Endothelial cell of umbilical vein (primary cell): ENCODE results near the gene CCDC85A.

Source experiments
- EZH2 ChIP-seq: IDR thresholded peaks from 2 replicates; pipeline ENCODE4 v1.6.1; 2012; ENCODE audit warnings: borderline replicate concordance, low read depth, mild to moderate bottlenecking, moderate library complexity, low read length, inconsistent platforms; ENCODE audit not compliant: severe bottlenecking
- FOS ChIP-seq: IDR thresholded peaks from 2 replicates; pipeline ENCODE4 v1.6.1; 2011; ENCODE audit warnings: mild to moderate bottlenecking, low read length, moderate library complexity, borderline replicate concordance; ENCODE audit not compliant: insufficient read depth
- GATA2 ChIP-seq: IDR thresholded peaks from 2 replicates; pipeline ENCODE4 v1.7.0; 2011; ENCODE audit warnings: low read depth, mild to moderate bottlenecking, moderate library complexity, mixed read lengths, low read length; ENCODE audit not compliant: insufficient read length, insufficient read depth
- POLR2A ChIP-seq: IDR thresholded peaks from 2 replicates; pipeline ENCODE4 v1.6.1; 2012; ENCODE audit warnings: low read depth, mild to moderate bottlenecking, control low read depth, low read length
- POLR2AphosphoS5 ChIP-seq: IDR thresholded peaks from 2 replicates; pipeline ENCODE4 v1.6.1; 2012; ENCODE audit warnings: low read depth, mild to moderate bottlenecking, control low read depth, low read length, moderate library complexity; ENCODE audit not compliant: insufficient read depth
- TF ChIP-seq, protein P1 (sequence below), 2 donors: IDR thresholded peaks; 1 replicate in 1 of 2; 2 replicates in 1 of 2; pipeline ENCODE4 v1.5.1; 2011; ENCODE audit warnings: low read length in 2 of 2, mild to moderate bottlenecking in 2 of 2, moderate library complexity in 2 of 2, control low read depth in 1 of 2, inconsistent platforms in 1 of 2, low read depth in 1 of 2; ENCODE audit not compliant: insufficient read depth in 1 of 2; ENCODE audit errors: extremely low read depth in 1 of 2
- TF ChIP-seq, protein P2 (sequence below): IDR thresholded peaks from 2 replicates; pipeline ENCODE4 v1.6.1; 2011; ENCODE audit not compliant: insufficient read depth, insufficient read length

DNA sequence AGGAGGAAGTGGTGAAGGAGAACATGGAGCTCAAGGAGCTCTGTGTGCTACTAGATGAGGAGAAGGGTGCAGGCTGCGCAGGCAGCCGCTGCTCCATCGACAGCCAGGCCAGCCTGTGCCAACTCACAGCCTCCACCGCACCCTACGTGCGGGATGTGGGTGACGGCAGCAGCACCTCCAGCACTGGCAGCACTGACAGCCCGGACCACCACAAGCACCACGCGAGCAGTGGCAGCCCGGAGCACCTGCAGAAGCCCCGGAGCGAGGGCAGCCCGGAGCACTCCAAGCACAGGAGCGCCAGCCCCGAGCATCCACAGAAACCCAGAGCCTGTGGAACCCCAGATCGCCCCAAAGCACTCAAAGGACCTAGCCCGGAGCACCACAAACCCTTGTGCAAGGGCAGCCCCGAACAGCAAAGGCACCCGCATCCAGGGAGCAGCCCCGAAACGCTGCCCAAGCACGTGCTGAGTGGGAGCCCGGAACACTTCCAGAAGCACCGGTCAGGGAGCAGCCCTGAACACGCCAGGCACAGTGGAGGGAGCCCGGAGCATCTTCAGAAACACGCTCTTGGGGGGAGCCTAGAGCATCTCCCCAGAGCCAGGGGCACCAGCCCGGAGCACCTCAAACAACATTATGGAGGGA is 9.0 kb downstream of the CCDC85A start:
- TF ChIP-seq, protein P1, sequence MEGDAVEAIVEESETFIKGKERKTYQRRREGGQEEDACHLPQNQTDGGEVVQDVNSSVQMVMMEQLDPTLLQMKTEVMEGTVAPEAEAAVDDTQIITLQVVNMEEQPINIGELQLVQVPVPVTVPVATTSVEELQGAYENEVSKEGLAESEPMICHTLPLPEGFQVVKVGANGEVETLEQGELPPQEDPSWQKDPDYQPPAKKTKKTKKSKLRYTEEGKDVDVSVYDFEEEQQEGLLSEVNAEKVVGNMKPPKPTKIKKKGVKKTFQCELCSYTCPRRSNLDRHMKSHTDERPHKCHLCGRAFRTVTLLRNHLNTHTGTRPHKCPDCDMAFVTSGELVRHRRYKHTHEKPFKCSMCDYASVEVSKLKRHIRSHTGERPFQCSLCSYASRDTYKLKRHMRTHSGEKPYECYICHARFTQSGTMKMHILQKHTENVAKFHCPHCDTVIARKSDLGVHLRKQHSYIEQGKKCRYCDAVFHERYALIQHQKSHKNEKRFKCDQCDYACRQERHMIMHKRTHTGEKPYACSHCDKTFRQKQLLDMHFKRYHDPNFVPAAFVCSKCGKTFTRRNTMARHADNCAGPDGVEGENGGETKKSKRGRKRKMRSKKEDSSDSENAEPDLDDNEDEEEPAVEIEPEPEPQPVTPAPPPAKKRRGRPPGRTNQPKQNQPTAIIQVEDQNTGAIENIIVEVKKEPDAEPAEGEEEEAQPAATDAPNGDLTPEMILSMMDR (IDR thresholded peaks at IDR 0.05; ENCODE audit: extremely low read depth in 1 of 2, insufficient read depth in 1 of 2, low read depth in 1 of 2, low read length in 2 of 2), result no peak
- TF ChIP-seq POLR2AphosphoS5 (no peak), EZH2 (no peak), POLR2A (no peak), GATA2 (no peak), FOS (no peak)
- TF ChIP-seq, protein P2, sequence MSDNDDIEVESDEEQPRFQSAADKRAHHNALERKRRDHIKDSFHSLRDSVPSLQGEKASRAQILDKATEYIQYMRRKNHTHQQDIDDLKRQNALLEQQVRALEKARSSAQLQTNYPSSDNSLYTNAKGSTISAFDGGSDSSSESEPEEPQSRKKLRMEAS, result no peak
